ENCODE results near the gene EDEM3.
A peak's percentile ranks its signal among the peaks of the same experiment; 100 is the strongest.
"Not testable (repeated sequence)": the region's sequence is repeated elsewhere in the genome, so short reads cannot be mapped to it uniquely, and the experiment has no call there.

Gene EDEM3

GRCh38 chr1:184768467-184768866, 13.8 kb upstream of the EDEM3 start:
- no peak for DNase-seq (ENCODE audit: low spot score)

GRCh38 chr1:184767591-184767990, 12.9 kb upstream of the EDEM3 start:
- DNase-seq (ENCODE audit: low spot score): no peak

DNA sequence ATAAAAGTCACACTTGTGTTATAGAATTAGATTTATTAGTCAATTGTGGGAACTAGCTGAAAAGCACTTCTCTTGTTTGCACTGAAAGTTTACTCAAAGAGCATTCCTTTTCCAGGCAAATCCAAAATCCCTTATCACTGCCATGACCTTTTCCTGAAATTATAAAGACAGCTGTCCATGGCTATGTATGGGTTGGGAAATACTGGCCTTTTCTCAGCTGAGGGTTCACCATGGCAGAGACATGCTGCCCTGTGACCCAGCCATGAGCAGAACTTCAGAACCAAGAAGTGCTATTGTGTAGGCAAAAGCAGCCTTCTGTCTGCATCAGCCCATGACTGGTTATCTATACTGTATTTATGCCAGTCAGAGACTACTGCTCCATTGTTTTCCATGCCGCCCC, 9.8 kb upstream of the EDEM3 start:
- no peak for DNase-seq (ENCODE audit: low spot score)

- DNase-seq (ENCODE audit: low spot score): not testable (repeated sequence)
These were observed 8.9 kb upstream of the EDEM3 start for GRCh38 chr1:184763520-184763919.

DNA sequence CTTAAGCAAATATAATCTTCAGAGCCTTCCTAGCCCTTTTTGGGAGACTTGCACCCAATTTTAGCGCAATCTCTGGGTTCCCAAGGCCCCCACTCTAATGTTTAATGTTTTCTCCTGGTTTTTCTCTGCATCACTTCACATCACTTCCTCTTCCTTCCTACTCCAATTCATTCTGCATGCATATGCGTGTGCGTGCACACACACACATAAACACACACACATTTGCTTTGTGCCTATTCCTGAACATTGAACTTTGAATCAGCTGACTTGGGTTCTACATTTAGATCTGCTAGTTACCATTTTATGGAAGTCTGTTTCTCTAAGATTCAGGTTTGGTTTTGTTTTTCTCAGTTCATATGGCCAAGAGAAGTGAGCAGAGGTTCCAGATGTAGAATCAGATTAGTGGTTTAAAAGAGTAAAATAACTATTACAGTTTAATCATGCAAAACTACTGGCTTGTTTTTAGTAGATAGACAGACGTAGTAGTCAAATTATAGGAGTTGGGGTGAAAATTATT, 7.4 kb upstream of the EDEM3 start:
- DNase-seq (ENCODE audit: low spot score): no peak

DNA sequence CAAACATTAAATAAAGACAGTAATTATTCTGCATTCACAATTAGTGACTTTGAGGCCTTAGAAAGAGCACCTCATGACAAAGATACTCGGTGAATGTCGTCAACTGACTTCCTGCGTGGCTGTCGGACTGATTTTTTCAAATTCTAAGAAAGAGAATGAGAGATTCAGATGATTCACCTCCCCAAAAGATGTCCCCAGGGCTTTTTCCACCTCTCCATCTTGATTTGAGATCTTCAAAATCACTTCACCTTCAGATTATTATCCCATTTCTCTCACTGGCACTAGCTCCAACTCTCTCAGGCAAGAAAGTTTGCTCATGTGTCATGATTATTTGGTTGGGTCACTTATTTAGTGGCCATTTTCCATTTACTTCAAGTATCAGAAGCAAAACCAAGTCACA, 5.0 kb upstream of the EDEM3 start:
- no peak for DNase-seq (ENCODE audit: low spot score)

GRCh38 chr1:184759112-184759511, 4.5 kb upstream of the EDEM3 start:
- no peak for DNase-seq (ENCODE audit: low spot score)

- DNase-seq (ENCODE audit: low spot score): no peak
These were observed 3.2 kb upstream of the EDEM3 start for GRCh38 chr1:184757891-184758290.

DNA sequence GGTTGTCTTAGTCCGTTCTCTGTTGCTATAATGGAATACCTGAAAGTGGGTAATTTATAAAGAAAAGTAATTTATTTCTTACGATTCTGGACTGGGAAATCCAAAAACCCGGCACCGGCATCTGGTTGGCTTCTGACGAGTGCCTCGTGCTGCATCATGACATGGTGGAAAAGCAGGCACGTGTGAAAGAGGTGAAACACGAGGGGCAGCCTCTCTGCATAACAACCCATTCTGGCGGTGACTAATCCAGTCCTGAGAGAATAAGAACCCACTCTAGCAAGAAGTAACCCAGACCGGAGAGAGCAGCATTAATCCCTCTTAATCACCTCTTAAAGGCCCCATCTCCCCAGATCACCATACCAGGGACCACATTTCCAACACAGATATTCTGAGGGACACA, 2.7 kb upstream of the EDEM3 start:
- DNase-seq (ENCODE audit: low spot score): no peak

- DNase-seq (ENCODE audit: low spot score): peak; percentile 31
These were observed 788 bp upstream of the EDEM3 start for GRCh38 chr1:184755226-184756065.

GRCh38 chr1:184753608-184754475, 816 bp downstream of the EDEM3 start:
- DNase-seq (ENCODE audit: low spot score): no peak

- DNase-seq (ENCODE audit: low spot score): no peak
These were observed 1.5 kb downstream of the EDEM3 start for GRCh38 chr1:184753117-184753516.

- DNase-seq (ENCODE audit: low spot score): no peak
These were observed 2.0 kb downstream of the EDEM3 start for GRCh38 chr1:184752656-184753055.

DNA sequence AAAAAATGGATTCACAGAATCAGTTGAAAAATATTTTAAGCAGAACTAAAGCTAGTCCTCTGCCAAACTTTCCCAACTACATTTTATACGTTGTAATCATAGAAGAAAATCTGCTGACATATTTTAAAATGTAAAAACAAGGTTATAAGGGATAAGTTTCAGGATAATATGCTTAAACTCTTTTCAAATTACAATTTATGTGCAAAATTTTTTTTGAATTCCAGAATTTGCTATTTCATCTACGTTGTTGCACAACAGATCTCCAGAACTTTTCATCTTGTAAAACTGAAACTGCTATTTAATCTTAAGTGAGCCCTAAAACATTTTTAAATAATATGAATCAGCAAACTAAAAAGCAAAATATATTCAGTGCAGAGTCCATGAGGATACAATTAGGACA, 5.9 kb downstream of the EDEM3 start:
- DNase-seq (ENCODE audit: low spot score): no peak

- DNase-seq (ENCODE audit: low spot score): no peak
These were observed 7.3 kb downstream of the EDEM3 start for GRCh38 chr1:184747089-184747955.

- no peak for DNase-seq (ENCODE audit: low spot score)
These were observed 8.6 kb downstream of the EDEM3 start for GRCh38 chr1:184745929-184746638.

- DNase-seq (ENCODE audit: low spot score): no peak
These were observed 9.5 kb downstream of the EDEM3 start for GRCh38 chr1:184745110-184745509.

- DNase-seq (ENCODE audit: low spot score): no peak
These were observed 11.4 kb downstream of the EDEM3 start for GRCh38 chr1:184743062-184743756.

DNA sequence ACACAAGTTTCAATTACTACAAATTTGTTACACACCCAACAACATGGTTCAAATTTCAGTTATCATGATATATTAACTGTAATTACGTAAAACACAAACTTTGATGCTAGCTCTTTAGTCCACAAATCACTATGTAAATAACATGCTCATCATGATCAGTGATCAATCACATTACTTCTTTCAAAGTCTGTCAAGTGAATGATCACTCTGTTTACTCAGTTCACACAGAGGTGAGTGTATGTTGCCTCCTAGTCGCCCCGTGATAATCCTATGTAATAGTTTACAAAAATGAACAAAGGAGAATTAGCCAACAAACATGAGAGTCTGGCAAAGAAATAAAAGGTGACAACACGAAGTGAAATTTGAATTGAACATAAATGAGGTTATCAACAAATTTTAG, 14.3 kb downstream of the EDEM3 start:
- no peak for DNase-seq (ENCODE audit: low spot score)

GRCh38 chr1:184739796-184740195, 14.9 kb downstream of the EDEM3 start:
- DNase-seq (ENCODE audit: low spot score): no peak

DNA sequence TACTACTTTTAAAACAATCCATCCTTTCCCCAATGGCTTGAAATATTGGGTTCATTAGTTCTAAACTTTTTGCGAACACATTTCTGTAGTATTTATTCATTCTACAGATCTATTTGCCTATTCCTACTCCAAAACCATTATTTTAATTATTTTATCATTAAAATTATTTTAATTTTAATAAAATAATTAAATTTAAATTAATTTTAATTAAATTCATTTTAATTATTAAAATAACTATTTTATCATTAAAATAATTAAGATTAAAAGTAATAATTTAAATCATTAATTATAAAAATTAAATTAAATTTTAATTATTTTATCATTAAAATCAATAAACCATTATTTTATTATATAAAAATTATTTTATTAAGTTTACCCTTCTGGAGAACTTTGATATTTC, 15.6 kb downstream of the EDEM3 start:
- DNase-seq (ENCODE audit: low spot score): no peak
